Stimulated activated CD4-positive, alpha-beta T cell treated with anti-CD3 and anti-CD28 coated beads, Interleukin-1b, Interleukin-23, amount 100 ng/mL, for 48 hours (primary cell): ENCODE data around the gene HEPACAM2.

ENCODE experiments used
- DNase-seq: peaks from one replicate; pipeline ENCODE4 v3.0.0-alpha.2; 2020

The HEPACAM2 gene

DNA sequence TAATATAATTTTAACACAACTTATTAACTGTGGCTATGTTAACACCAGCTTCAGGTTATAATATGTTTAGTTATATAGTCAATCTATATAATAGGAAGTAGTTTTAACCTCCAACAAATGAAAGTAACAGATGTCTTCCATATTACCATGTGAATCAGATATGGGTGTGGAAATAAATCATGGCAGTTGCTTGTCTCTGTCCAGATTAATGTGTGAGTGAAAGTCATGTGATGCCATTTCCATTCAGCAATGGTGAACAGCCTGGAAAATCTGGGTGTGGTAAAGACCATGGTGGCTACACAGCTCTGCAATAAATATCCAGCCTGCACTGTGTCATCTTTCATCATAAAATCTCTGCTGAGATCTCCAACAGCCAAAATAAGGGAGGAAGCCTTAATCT, 27.8 kb downstream of the HEPACAM2 start:
- DNase-seq = no peak

DNA sequence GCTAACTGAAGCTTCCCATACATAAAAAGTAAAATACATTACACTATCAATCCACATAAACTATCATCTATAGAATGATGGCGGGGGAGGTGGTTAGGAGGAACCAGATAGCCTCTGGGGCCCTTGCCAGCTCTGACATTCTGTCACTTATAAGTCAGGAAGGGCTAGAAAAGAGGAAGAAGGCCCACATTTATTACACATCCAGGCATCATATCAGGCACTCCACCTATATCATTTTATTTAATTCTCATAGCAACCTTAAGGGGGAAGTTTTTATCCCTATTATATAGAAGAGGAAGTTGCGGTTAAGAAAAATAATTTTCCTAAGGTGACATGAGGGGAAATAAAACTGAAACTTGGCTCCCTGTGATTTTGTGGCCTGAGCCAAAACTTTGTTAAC, 29.9 kb downstream of the HEPACAM2 start:
- DNase-seq = no peak

DNA sequence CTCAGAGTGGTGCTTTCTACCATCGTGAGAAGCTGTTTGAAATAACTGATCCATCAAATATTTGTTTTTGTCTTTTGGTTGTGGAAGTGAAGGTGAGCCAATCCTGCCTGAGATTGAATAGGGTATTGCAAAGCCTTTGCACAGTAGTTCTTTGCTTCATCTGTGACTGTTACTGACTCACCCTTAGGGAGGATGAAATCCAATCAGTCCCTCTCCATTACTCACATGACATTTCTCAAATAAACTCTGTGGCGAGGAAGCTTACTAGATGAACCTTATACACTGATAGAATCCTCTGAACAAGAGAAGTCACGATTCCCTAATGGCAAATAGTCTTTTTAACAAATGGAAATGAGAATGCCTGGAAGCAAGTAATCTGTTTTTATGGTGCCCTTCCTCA, 31.9 kb downstream of the HEPACAM2 start:
- no peak for DNase-seq

DNA sequence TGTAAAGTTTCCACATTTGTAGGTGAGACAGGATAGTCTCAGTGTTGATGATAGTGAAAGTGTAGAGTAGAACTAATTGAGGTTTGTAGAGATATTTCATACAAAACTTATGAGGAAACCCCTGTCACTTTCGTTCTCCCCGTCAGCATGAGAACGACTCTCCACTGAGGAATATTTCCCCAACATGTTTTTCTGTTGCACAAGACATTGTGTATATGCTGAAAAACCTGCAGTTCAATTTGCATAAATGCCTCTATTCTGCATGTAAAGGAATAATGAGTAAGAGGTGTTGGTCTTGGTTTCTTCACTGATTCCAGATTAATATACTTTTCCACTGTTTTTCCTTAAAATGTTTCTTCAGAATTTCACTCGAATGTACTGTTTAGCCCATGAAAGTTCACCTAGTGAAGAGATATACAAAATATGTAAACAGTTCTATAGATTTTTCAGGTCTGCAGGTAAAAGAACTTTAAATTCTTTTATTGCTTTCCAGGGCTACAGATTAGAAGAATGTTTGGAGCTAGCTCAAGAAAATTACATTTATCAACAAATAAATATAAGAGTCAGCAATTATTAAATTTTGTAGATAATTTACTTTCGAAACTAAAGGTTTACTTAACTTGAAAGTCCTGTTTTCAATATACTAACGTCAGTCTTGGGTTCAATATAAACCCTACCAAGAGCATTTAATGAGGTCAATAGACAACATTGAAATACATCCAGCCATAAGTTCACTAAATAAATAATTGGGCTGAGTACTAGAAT, 37.2 kb downstream of the HEPACAM2 start:
- DNase-seq = no peak

DNA sequence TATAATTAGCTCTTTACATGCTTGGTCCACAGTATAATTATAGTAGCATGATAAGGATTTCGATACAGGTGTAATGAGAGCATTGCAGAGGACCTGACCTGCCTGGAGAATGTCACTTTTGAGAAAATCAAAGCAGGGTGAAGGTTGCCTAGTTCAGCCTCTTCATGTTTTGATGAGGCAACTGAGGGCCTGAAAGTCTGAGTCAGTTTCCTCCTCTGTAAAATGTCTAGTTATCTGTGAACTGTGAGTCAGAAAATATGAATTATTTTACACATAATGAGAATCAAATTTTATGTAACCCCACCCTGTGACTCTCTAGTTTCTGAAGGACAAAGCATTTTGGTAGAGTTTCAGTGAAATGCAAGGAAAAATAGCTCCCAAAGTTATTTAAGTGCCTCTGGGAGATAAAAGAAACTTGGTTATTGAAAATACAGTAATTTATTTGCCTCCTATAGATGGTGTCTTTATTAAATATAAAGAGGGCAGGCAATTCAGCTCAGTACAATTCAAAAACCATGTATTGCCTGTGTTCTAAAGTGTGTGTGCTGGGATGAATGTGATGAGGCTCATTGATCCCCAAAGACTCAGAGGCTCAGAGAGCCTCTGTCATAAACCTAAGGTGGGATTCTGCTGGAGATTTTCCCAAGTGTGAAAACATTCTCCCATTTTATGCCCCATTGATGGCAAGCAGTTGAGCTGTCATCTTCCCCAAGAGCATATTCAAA, 40.8 kb downstream of the HEPACAM2 start:
- peak; percentile 13 for DNase-seq

DNA sequence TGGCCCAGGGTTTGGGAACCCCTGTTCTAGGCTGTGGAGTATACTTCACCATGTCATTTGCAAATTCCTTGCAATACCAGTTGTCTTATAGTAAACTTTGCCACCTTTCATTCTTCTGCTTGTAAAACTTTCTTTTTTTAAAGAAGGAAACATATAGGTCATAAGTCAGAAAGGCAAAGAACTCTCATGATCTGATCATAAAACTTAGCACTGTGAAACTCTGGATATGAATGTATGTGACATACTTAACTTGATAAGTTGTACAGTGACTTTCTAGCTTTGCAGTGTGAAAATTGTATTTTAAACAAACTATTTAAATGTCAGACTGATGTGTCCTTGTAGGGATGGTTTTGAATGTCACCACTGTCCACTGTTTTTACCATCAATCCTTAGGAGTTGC, 47.1 kb downstream of the HEPACAM2 start:
- DNase-seq = no peak

DNA sequence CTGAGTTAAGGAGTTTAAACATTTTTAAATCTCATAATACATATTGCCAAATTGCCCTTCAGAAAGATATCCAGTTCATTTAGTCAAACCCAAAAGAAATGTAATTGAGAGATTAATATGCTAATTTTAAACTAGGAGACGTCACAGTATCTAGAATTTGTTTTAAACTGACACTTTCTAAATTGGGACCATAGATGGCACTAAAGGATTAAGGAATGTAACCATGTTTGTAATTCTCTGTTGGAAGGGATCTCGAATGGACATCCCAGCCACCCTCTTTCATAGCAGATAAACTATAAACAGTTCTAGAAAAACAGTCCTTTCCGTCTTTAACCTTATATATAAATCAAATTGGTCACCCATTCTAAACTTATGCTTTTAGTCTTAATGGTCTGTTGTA, 48.1 kb downstream of the HEPACAM2 start:
- DNase-seq = no peak

DNA sequence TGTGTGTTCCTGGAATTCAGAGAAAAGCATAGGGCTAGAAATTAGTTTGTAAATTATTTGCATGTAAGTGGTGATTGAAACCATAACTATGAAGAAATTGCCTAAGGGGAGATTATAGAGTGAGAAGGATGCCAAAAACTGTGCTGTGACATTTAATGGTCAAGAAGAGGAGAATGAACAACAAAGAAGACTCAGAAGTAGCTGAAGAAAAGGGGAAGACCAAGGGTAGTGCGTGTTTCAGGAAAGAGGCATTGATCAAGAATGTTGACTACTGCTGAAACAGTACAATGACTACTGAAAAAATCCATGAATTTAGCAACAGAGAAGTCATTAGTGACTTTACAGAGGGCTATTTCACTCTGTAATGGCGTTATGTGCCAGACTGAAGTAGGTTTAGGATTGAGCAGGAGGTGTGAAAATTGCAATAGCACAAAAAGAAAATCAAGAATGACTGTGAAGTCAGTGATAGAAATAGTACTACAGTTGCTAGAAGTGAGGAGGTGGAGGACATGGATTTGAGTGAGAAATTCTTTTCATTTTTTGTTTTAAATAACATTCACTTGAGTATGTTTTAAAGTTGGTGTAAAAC, 49.2 kb downstream of the HEPACAM2 start:
- DNase-seq = no peak

DNA sequence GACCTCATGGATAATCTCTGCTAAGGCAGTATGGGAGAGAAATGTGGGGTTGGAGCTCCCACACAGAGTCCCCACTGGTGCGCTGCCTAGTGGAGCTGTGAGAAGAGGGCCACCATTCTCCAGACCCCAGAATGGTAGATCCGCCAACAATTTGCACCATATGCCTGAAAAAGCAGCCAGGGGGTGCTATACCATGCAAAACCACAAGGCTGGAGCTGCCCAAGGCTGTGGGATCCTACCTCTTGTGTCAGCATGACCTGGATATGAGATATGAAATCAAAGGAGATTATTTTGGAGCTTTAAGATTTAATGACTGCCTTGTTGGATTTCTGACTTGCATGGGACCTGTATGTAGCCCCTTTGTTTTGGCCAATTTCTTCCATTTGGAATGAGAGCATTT, 51.0 kb downstream of the HEPACAM2 start:
- DNase-seq = no peak

DNA sequence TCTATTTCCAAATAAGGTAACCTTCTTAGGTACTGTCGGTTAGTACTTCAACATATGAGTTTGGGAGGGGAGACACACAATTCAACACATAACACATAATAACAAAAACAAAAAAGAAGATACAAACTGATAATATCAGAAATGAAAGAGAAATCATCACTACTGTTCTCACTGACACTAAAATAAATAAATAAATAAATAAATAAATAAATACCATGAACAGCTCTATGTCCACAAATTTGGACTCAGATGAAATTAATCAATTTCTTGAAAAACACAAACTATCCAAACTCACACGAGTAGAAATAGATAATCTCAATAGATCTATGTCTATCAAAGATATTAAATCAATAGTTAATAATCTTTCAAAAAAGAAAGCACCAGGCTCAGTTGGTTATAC, 53.6 kb downstream of the HEPACAM2 start:
- DNase-seq = no peak

DNA sequence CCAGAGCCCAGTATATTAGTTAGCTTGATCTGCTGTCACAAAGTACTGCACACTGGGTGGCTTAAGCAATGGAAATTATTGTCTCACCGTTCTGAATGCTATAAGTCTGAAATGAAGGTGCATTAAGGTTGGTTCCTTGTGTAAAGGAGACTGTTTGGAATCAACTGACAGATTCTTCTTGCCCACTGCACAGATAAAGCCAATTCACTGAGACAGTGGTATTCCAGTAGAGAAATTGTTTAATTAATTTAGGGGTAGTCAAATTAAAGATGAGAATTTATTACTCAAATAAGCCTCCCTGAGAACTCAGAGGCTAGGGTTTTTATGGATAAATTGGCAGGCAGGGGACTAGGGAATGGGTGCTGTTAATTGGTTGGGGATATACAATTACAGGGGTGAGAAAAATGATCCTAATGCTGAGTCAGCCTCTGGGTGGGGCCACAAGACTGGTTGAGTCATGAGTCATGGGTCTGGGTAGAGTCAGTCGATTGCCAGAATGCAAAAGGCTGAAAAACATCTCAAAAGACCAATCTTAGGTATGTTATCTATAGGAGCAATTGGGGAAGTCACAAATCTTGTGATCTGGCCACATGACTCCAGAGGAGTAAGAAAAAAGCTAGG, 54.6 kb downstream of the HEPACAM2 start:
- DNase-seq = no peak

DNA sequence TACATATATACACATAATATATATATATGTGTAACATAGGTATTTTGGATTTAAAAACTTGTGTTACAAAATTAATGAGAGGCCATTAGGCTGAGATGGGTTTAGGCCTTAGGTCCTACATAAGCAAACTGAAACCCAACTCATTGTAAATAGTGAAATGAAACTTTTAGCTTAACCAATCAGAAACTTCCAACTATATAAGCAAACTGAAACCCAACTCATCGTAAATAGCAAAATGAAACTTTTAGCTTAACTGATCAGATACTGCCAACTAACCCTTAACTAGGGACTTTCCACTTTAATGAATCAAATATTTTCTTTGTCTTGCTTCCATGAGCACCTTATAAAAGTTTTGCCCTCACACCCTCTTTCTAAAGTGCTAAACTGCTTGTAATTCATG, 60.8 kb downstream of the HEPACAM2 start:
- DNase-seq = no peak

DNA sequence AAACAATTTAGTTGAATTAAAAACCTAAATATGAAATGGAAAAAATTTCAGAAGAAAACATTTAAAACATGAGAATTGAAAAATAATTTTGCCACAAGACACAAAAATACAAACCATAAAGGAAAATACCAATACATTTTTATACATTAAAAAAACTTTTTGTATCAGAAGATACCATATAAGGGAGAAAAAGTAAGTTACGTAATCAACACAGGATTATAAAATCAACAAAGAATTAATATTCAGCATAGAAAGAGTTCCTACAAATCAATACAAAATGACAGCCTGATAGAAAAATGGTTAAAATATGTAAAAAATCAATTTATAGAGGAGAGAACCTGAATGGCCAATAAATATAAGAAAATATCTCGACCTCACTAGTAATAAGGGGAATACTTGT, 61.5 kb downstream of the HEPACAM2 start:
- DNase-seq = no peak

DNA sequence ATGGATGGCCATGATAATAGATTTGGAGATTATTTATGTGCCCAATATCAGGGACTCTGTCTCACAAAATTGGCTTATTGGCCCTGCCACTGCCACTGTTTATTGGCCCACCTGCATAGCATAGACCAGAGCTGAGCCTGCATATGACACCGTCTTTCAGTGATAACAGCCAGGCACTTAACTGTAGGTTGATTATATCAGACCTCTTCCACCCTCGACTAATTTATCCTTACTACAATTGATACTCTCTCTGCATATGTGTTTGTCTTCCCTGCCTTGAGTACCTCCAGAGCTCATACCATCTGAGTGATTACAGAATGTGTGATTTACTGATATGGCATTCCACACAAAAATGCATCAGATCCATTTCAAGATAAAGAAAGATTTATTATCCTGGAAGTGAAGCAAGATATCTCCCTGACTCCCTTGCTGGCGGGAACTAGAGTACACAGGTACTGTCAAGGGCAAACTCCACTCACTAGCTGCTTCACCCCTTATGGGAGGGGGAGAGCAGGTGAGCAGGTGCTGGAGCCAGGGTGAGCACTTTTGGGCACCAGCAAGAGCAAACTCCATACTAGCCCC, 65.0 kb downstream of the HEPACAM2 start:
- DNase-seq = no peak

DNA sequence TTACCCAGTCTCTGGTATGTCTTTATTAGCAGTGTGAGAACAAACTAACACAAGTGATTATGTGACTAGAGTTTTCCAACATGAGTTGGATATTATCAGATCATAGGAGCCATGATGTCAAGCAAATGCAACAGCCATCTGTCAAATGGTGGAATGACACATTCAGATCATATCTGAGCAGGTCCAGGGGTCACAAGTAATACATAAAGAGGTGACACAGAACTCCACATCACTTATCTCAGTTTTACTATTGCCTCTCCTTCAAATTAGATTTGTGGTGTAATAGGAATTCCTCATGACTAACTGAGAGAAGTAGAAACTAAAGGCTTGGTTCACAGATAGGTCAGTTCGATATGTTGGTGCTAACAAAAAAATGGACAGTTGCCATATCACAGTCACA, 65.9 kb downstream of the HEPACAM2 start:
- DNase-seq = no peak

DNA sequence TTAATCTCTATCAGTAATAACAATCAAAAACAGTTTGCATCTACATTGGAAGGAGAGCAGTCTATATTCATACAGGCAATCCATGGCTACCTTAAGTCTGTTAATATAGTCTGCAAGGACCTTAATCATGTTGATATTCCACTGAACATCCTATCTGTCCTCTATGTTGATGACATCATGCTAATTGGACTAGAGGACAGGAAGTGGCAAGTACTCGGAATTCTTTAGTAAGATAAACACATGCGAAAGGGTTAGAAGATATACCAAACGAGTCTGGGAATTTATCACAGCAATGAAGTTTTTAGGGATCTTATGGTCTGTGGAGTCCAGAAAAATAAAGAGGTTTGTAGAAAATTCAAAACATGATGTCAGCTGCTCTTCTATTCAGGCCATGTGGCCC, 66.8 kb downstream of the HEPACAM2 start:
- no peak for DNase-seq

DNA sequence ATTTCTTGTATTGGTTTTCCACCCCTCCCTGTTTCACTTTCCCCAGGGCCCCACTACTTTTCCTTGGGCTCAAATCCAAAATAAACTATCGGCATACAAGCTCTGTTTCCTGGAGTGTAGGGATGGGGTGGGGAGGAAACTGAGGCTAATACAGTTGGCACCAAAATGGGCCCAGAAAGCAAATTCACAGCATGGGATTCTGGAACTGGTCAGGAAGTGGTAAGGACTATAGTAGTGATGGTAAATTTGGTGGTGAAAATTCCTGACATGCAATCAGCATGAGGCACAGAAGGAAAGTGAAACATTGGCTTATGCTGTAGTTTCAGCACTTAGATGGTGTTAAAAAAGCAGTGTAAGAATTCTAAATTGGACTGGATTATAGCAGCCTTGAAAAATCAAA, 69.4 kb downstream of the HEPACAM2 start:
- DNase-seq = no peak

DNA sequence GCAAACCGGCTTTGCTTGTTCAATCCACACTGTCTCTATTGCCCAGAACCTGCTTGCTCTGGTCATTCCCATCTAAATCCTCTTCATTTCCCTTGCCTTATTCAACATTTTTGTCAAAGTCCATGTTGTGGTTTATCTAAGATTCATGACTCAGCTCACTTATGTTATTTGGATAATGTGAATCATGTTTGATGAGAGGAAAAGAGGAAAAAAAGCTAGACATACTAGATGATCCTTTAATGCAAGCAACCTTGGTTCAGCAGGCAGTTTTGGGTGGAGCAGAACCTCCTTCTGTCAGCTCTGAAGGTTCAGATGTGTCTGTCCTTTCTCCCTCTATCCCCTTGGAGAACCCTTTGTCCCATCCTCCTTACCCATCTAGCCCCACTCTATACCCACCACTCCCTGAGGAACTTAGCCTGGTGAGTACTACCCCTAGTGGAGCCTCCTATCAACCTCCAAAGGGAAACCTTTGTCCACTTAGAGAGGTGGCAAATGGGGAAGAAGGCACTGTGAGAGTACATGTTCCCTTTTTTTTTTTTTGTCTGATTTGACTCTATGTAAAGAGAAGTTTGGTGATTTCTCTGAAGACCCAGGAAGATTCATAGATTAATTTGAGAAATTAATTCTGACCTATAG, 76.0 kb downstream of the HEPACAM2 start:
- DNase-seq = no peak

DNA sequence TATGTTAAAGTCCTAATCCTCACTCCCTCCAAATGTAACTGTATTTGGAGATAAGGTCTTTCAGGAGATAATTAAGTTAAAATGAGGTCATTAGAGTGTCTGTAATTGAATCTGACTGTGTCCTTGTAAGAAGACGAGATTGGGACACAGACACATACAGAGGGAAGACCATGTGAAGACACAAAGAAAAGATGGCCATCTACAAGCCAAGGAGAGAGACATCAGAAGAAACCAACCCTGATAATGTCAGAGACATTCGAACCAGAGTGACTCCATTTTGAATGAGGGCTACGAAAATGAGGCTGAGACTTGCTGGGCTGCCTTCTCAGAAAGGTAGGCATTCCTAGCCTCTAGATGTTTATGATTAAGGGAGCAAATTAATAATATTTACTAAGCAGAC, 77.5 kb downstream of the HEPACAM2 start:
- no peak for DNase-seq

DNA sequence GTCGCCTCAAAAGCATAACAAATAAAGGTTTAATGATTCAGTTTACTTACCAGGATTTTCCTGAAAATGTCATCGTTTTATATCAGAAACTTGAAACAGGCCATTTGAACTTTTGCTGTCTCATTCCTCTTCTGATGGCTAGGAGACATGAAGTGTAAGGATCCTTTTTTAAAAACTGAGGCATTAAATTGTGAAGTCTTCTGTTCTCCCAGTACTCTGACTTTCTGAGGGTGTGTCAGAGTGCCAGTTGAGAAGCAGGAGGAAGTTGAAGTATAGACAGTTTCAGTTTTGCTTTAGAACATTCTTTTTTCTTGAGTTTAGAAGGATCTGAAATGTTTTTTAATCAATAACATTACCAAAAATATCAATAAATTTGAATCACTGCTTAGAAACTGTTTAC, 78.1 kb downstream of the HEPACAM2 start, which contains the start of gene SAMD9L:
Gene SAMD9L (minus strand): TSS at position 242 of the 400 bp plus-strand sequence. CDS start 12,414 bp downstream, outside the sequence.
- DNase-seq = no peak

DNA sequence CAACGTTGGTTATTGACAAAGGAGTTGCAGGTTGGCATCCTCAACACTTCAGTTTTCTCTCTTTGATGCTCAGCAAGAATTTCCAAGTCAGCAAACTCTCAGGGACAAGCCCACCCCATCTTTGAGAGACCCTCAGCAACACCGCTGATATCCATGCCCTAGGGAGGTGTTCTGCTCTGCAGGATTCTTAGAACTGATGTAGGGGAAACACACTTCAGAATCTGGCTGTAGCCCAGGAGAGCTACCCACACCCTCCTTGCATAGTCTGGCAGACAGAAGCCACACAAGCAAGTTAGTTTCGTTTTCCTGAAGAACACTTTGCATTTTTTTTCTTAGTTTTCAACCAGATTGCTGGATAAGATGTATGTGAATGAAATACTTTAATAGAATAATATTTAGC, 78.9 kb downstream of the HEPACAM2 start:
- peak; percentile 17 for DNase-seq

DNA sequence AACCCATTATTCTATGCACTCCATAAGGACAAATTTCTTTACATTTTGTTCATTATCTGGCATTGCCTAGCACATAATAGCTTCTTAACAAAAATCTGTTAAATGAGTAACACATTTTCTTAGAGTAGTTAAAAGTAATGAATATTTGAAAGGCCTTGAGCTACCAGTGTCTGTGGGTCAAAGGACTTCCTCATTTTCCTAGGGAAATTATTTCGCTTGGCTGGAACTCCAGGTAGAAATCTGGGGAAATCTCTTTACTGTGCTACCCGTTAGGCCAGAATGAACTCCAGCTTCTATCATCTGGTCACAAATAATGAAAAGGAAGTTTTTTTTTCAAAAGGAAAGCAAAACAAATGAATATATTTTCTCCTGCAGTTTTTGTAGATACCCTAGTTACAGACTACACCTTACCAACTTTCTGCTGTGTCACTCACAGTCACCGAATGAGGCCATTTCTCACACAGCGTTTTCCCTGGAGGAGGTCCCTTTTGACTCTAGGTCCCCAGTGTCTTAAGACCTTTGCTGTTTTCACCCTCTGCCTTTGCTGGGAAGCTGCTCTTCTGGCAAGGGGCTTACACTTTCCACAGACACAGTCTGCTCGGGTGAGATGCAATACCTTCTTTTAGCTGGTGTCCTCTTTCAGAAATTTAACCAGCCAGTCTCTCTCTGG, 79.7 kb downstream of the HEPACAM2 start:
- DNase-seq = no peak
